Right atrium auricular region (tissue), 2 donors: Measurements from ENCODE around the gene SPOCK1. TPM values are rescaled to one million over a fixed set of nuclear protein-coding genes. Genes with fewer than 3 reads are reported as not detected.

Experiments used
- DNase-seq: peaks from one replicate; pipeline ENCODE4 v3.0.0-alpha.2; 2019; ENCODE audit warnings: low spot score
- H3K27ac ChIP-seq, 2 donors: fragments of 200-600 bp; sonication (generic); 1 replicate in 1 of 2; 2 replicates in 1 of 2; pipeline ENCODE4 v1.5.1; 2016 to 2019
- H3K27me3 ChIP-seq, 2 donors: fragments of 200-600 bp; sonication (generic); one replicate each; pipeline versions ENCODE4 v1.5.1 to v1.6.0; 2017 to 2019
- H3K36me3 ChIP-seq: fragments of 200-600 bp; sonication (generic); one replicate; pipeline ENCODE4 v1.5.1; 2016
- H3K4me1 ChIP-seq, 2 donors: fragments of 200-600 bp; sonication (generic); one replicate each; pipeline versions ENCODE4 v1.5.1 to v1.6.0; 2017 to 2019
- H3K4me3 ChIP-seq, 2 donors: fragments of 200-600 bp; sonication (generic); 1 replicate in 1 of 2; 2 replicates in 1 of 2; pipeline ENCODE4 v1.5.1; 2017 to 2019; ENCODE audit warnings: mild to moderate bottlenecking in 1 of 2, moderate library complexity in 1 of 2
- H3K9me3 ChIP-seq, 2 donors: fragments of 200-600 bp; sonication (generic); one replicate each; pipeline ENCODE4 v1.5.1; 2019
- CTCF ChIP-seq, 2 donors: fragments of 200-600 bp; sonication (generic); IDR thresholded peaks; one replicate each; pipeline ENCODE4 v1.5.1; 2019; ENCODE audit warnings: antibody characterized with exemption in 2 of 2
- total RNA-seq, 2 donors: library from RNA; depleted of rRNA; stranded (reverse); fragments of >200 nt; gene quantifications; one replicate each; pipeline ENCODE4 v1.1.0, GENCODE V29; 2016

The SPOCK1 gene
- total RNA-seq, 2 donors from 2014 or later, result 59.8 to 84.5 TPM

- no peak for TF ChIP-seq CTCF (IDR thresholded peaks at IDR 0.05)
- no peak for DNase-seq
- H3K36me3 ChIP-seq, result no peaks in the 10 kb centered on the region
- H3K27me3 ChIP-seq, result no peaks in the 10 kb centered on the region
- H3K4me3 ChIP-seq, result no peak overlapping the region
- H3K9me3 ChIP-seq, result no peaks in the 10 kb centered on the region
- no peaks in the 10 kb centered on the region for H3K4me1 ChIP-seq
- no peak overlapping the region for H3K27ac ChIP-seq
Observed at GRCh38 chr5:137034764-137035479, 464.2 kb downstream of the SPOCK1 start.

- no peaks in the 10 kb centered on the region for H3K27me3 ChIP-seq
- H3K4me3 ChIP-seq, result no peak overlapping the region
- no peak overlapping the region for H3K27ac ChIP-seq
- no peaks in the 10 kb centered on the region for H3K9me3 ChIP-seq
- no peaks in the 10 kb centered on the region for H3K4me1 ChIP-seq
- TF ChIP-seq CTCF (IDR thresholded peaks at IDR 0.05), result no peak
- DNase-seq, result no peak
- H3K36me3 ChIP-seq, result no peaks in the 10 kb centered on the region
Observed at GRCh38 chr5:137034213-137034612, 464.9 kb downstream of the SPOCK1 start.

- no peak overlapping the region for H3K27ac ChIP-seq
Observed at GRCh38 chr5:137032929-137033328, 466.2 kb downstream of the SPOCK1 start.

GRCh38 chr5:137027758-137028157 is 471.4 kb downstream of the SPOCK1 start:
- Histone ChIP-seq H3K27me3 (no peaks in the 10 kb centered on the region), H3K36me3 (no peaks in the 10 kb centered on the region), H3K9me3 (no peaks in the 10 kb centered on the region), H3K27ac (no peak overlapping the region), H3K4me3 (no peak overlapping the region), H3K4me1 (peaks cover 0 to 2% of the 10 kb centered on the region in 2 donors)
- no peak for TF ChIP-seq CTCF (IDR thresholded peaks at IDR 0.05)
- no peak for DNase-seq

More at GRCh38 chr5:137032929-137033328, 466.2 kb downstream of the SPOCK1 start:
- Histone ChIP-seq H3K36me3 (no peaks in the 10 kb centered on the region), H3K9me3 (no peaks in the 10 kb centered on the region), H3K4me3 (no peak overlapping the region), H3K4me1 (no peaks in the 10 kb centered on the region), H3K27me3 (no peaks in the 10 kb centered on the region)
- DNase-seq, result no peak
- no peak for TF ChIP-seq CTCF (IDR thresholded peaks at IDR 0.05)

GRCh38 chr5:137026296-137026695 is 472.8 kb downstream of the SPOCK1 start:
- Histone ChIP-seq H3K27ac (no peak overlapping the region), H3K4me3 (no peak overlapping the region), H3K9me3 (no peaks in the 10 kb centered on the region), H3K4me1 (peaks cover 0 to 14% of the 10 kb centered on the region in 2 donors), H3K36me3 (no peaks in the 10 kb centered on the region), H3K27me3 (no peaks in the 10 kb centered on the region)
- no peak for TF ChIP-seq CTCF (IDR thresholded peaks at IDR 0.05)
- no peak for DNase-seq

GRCh38 chr5:137024044-137024443 is 475.1 kb downstream of the SPOCK1 start:
- H3K36me3 ChIP-seq, result no peaks in the 10 kb centered on the region
- H3K27ac ChIP-seq, result no peak overlapping the region
- no peaks in the 10 kb centered on the region for H3K9me3 ChIP-seq
- H3K4me1 ChIP-seq, result peaks cover 0 to 14% of the 10 kb centered on the region in 2 donors
- TF ChIP-seq CTCF (IDR thresholded peaks at IDR 0.05), result no peak
- H3K27me3 ChIP-seq, result no peaks in the 10 kb centered on the region
- no peak overlapping the region for H3K4me3 ChIP-seq
- no peak for DNase-seq
